ELF-1 (cell line): ENCODE measurements around the gene MKRN2.
"Not testable (repeated sequence)": the region's sequence is repeated elsewhere in the genome, so short reads cannot be mapped to it uniquely, and the experiment has no call there.

Experiments
- DNase-seq: peaks from one replicate; pipeline ENCODE4 v3.0.0-alpha.2; 2016; ENCODE audit warnings: low read depth, low spot score

The MKRN2 gene

DNA sequence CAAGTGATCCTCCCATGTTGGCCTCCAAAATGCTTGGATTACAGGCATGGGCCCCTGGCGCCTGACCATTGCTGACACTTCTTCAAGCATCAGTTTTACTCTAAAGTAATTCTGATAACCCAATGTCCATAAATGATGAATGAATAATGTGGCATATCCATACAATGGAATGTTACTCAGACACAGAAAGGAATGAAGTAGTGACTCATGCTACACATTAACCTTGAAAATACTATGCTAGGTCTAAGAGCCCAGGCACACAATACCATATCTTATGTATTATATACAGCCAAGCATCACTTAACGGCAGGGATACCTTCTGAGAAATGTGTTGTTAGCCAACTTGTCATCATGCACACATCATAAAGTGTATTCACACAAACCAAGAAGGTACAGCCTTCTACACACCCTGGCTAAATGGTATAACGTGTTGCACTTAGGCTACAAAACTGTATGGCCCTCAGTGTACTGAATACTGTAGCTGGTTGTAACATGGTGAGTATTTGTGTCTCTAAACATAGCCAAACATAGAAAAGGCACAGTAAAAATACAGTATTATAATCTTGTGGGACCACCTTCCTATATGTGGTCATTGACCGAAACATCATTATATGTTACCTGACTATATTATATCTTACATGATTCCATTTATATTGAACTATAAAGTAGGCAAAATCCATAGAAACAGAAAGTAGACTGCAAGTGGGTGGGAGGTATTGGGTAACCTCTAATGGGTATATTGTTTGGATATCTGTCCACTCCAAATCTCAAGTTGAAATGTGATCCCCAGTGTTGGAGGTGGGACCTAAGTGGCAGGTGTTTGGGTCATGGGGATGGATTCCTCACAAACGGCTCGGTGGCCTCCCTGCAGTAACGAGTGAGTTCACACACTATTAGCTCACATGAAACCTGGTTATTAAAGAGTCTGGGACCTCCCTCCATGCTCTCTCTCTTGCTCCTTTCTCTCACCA lies 31.4 kb downstream of the MKRN2 start:
- DNase-seq = no peak

DNA sequence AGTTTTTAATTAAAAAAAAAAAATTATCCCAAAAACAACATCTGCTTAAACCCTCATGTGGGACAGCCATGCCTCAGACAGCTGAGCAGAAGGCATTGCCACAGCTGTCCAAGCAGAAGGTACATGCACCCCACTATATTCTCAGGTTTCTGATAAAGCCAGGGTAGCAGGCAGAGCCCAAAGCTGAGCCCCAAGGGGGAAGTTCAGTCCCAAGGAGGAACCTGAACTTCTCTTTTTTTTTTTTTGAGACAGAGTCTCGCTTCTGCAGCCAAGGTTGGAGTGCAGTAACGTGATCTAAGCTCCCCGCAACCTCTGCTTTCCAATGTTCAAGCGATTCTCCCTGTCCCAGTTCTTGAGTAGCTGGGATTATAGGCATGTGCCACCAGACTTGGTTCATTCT lies 33.2 kb downstream of the MKRN2 start:
- DNase-seq = no peak

DNA sequence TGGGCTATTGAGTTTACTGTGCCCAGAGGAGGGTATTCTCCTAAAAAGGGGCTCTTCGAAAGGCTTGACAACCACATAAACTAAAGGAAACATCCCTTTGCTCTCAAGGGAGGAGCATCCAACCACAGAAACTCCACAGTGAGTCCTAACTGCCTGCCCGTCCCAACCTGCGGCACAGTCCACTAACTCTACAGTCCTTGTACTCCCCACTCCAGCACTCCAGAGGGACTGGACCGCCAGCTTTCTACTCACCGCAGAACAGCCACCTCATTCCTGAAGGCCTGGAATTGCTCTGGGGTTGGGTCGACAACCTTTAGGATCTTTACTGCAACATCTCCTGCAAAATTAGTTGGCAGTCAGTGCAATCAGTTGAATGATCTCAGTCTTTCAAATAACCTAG lies 34.6 kb downstream of the MKRN2 start:
- DNase-seq = no peak

DNA sequence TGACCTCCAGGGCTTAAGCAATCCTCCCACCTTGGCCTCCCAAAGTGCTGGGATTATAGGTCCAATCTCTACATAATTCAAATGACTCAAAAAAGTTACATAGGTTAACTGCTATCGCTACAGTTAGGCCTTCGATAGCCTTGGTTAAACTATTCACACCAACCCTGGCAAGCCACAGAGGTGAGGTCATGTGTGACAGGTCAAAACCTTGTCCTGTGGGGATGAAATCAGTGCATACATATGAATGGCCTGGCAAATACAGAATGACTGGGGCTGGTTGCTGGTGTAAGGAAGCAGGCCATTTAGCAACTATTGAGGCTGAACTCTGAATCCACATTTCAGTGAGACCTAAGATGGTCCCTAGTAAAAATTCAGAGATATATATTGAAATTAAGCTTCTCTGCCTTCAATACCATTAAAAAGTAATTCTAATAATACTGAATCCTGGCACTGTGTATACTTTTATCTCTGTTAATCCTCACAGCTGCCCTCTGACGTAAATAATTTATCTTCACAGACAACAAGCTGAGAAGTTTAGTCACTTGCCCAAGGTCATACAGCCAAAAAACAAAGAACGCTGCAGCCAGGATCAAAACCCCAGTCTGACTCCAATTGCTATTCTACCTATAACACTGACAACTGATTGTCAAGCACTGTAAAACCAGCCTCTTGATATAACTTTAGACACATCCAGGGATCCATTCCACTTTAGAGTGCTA lies 35.3 kb downstream of the MKRN2 start:
- no peak for DNase-seq

DNA sequence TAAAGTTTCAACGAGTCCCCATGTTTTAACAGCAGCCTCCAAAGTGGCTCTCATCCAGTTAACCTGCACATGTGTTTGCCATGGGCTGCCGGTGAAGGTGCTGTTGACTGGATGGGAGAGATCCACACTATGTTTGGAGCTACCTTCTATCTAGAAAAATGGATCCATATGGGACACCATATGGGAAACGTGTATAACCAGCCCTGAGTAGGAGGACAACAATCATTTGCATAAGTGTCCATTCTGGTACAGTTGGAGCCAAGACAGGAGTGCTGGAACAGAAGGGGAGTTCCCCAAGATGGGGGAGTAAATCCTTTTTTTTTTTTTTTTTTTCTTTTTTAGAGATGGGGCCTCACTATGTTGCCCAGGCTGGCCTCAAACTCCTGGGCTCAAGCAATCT lies 36.6 kb downstream of the MKRN2 start:
- DNase-seq = no peak

DNA sequence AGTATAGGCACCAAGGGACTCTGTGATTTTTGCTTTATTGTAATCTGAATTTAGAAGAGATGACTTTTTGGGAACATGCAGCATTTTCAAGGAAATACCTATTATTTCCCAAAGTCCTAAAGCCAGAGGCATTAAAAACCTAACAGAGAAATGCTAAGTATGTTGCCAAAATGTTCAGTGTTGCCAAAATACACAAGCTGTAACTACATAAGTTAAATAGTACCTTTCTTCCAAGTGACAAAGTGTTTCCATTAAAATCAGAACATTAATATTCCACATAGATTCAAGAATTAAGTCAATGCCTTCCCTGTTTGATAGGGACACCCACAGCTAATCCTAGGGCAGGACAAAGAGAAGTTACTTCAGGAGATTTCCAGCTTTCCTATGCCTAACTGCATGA lies 42.0 kb downstream of the MKRN2 start:
- DNase-seq = no peak

DNA sequence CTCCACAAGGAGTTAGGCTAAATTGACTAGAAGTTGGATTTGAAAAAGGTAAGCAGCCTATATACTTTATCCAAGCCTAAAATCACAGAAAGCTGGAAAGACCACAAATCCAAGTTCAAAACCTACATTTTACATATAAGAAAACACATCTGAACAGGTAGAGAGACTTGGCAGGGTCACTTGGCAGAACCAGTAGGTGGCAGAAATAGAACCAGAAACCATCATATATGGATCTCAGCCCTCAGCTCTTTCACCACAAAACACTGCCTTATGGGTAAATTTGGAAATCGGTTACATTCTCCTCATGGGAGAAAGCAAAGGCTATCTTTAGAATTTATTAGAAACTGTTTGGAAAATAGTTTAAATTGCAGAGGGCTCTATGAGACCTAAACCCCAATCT lies 44.2 kb downstream of the MKRN2 start:
- DNase-seq = no peak

DNA sequence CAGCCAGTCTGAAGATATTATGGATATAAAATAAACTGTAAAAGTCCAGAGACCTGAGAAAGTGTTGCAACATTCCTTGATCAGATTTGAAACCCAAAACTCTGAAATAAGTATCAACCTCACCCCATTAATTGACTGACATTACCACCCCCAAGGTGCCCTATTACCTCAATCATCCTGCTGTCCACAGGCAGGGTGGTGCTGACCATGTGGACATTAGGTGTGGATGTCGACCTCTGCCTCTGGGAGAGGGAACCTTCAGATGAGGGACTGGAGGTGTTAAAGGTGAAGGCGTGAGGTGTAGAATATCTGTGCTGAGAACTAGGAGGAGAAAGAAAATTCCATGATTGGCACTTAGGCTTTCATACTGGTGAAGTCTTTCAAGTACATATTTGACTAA lies 47.1 kb downstream of the MKRN2 start:
- DNase-seq = no peak

DNA sequence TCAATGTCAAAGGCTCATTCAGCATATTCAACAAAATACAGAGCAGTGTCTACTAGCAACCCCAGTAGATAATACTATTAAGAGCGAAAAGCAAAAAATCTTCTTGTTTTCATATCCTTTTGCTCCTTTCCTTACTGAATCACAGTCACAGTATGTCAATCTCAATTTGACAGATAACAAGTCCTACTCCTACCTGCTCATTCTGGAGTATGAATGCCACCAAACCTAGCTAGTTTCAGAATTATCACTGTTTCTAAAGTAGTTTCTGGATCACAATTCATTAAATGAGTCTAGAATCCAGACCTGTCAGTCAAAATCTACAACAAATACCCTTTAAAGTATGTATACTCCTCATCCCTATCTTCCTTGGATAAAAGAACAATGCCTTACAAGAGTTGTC lies 51.5 kb downstream of the MKRN2 start:
- DNase-seq = no peak

DNA sequence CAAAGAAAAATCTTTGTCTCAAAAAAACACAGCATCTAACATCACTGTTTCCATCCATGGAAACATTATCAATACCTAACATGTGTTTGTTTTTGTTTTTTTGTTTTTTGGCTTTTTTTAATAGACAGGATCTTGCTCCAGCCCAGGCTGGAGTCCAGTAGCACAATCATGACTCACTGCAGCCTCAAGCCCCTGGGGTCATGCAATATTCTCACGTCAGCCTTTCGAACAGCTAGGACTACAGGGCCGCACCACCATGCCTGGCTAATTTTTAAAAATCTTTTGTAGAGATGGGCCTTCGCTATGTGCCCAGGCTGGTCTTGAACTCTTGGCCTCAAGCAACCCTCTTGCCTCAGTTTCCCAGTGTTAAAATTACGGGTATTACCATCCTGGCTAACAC lies 54.2 kb downstream of the MKRN2 start:
- DNase-seq = no peak

DNA sequence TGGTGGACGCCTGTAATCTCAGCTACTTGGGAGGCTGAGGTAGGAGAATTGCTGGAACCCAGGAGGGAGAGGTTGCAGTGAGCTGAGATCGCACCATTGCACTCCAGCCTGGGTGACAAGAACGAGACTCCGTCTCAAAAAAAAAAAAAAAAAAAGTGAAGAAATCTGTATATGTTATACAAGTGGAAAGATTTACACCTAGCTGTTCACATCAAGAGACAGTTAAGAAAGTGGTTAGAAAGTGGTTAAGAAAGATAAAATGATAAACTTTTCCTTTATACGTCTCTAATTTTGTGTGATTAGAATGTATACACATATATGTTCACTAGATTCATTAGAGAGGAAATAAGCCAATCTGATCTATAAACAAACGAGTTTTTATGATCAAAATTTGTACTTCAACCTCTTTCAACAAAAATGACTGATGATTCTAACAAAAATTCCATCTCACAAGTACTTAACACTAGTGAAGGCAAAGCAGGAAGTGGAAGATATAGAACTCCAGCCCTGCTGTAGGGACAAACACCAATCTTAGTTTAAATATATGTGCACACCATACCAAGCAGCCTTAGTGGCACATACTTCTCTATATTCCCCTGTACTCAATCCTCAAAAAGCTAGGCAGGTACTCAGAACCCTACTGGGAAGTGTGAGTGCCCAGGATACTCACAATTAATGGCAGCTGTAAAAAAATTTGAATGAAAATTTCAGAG lies 55.8 kb downstream of the MKRN2 start:
- DNase-seq = no peak

DNA sequence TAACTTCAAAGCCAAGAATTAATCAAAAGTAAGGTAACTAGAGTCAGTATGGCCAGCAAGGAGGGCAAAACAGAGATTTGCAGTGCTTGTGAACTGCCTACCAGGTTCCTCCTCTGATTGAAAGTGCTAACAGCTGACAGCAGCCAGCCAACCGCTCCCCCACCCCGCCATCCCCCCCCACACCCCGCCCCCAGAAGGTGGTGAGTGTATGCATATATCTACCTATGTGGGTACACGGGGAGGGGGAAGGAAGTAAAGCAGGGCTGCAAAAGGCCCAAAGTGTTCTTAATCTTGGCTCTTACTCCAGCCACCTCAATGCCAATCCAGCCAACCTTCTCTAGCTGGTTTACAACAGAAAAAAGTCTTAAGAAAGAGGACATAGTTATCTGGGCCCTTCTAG lies 56.4 kb downstream of the MKRN2 start:
- no peak for DNase-seq

DNA sequence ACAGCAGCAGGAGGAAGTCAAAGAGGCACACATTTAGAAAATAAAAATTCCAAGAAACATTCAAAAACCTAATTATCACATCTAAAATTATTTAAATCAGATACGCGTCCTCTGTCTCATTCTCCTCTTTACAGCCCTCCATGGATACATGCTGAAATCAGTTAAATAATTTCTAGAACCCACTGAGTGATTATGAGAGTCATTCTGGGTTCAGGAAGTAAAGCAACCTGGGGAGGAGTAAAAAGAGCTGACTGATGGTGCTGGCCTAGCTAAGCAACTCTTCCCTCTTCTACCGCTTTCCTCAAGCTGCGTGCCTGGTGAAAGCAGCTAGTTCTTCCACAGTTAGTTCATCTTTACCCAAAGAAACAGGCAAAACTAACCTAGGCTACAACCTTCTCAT lies 58.4 kb downstream of the MKRN2 start:
- no peak for DNase-seq

DNA sequence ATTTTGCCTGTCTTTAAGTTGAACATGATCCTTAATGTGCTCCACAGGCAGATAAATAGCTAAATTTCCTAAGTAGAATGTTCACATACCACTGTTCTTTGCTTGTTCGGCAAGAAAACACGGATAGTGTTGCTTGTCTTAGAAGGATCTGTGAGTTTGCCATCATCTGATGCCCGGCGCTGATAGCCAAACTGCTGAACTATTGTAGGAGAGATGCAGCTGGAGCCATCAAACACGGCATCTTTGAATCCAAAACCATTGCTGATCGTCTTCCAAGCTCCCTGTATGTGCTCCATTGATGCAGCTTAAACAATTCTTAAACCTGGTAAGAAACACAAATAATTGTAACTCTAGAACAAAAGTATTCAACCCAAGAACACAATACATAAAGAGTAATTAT lies 61.5 kb downstream of the MKRN2 start:
- no peak for DNase-seq

DNA sequence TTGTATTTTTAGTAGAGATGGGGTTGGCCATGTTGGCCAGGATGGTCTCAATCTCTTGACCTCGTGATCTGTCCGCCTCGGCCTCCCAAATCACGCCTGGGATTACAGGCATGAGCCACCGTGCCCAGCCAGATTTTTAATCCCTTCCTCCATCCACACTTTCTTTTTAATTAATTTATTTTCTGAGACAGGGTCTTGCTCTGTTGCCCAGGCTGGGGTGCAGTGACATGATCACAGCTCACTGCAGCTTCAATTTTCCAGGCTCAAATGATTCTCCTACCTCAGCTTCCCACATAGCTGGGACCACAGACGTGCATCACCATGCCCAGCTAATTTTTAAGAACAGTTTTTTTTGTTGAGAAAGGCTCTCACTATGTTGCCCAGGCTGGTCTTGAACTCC lies 63.4 kb downstream of the MKRN2 start:
- DNase-seq = no peak

DNA sequence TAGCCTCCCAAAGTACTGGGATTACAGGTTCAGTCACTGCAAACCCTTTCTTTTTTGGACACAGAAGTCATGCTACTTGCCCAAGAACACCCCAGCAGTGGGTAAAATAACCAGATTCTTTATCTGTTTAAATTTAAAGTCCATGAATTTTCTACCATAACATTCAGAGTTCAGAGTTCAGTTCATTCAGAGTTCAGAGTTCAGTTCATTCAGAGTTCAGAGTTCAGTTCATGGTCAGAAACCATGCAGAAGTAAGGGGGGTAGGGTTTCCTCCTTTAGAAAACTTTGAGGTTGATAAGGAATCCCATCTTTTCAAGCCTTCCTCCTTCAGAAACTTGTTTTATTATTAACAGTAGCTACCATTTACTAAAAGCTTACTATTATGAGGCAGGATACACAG lies 63.8 kb downstream of the MKRN2 start:
- DNase-seq = no peak

DNA sequence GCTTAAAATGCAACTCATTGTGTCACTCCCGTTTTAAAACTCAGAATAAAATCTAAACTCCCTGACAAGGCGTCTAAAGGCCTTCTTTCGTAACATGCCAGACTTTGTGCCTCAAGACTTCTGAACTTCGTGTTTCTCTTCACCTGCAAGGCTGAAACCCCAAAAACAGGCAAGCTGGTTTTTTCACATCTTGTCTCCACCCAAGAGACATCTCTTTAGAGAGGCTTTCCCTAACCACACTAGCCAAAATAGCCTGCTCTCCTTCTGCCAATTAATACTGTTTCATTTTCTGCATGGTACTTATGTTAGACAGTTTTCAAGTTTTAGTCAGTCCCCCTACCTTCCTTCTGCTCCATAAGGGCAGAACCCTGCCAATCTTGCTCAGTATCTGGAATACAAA lies 65.4 kb downstream of the MKRN2 start:
- no peak for DNase-seq

DNA sequence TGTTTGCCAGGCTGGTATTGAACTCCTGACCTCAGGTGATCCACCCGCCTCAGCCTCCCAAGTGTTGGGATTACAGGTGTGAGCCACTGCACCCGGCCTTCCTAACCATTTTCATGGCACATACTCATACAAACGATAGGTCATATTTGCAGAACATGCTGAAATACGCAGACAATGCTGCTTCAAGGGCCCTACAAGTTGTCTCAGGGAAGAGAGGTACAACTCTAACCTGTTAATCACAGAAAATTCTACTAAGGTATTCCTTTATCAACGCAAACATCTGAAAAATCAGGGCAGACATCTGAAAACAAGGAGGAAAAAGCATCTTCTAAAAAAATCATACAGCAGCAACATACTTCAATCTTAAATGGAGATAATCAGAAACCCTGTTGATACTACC lies 67.2 kb downstream of the MKRN2 start:
- DNase-seq = no peak

DNA sequence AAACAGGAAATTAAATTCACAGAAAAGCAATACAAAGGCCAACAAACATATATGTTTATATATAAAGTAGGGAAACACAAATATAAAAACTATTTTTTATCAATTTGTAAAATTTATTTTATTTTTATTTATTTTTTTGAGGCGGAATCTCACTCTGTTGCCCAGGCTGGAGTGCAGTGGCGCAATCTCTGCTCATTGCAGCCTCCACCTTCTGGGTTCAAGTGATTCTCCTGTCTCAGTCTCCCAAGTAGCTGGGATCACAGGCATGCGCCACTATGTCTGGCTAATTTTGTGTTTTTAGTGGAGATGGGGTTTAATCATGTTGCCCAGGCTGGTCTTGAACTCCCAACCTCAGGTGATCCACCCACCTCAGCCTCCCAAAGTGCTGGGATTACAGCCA lies 68.1 kb downstream of the MKRN2 start:
- not testable (repeated sequence) for DNase-seq

DNA sequence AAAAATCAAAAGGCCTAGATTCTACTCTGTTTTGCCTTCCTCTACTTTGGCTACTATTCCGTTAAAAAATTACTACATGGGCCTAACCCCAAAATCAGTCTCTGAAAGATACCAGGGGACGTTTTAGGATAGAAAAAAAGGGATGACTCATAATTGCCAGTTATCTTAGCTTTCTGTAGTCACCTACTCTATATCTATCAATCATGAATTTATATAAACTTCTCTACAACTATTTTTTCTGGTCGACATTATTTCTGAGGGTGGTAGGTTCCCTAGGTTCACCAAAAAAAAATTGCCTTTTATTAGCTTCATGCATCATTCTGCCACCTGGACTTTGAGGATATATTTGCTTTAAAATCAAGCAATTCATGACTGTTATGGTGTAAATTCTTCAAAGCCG lies 70.5 kb downstream of the MKRN2 start:
- DNase-seq = no peak

DNA sequence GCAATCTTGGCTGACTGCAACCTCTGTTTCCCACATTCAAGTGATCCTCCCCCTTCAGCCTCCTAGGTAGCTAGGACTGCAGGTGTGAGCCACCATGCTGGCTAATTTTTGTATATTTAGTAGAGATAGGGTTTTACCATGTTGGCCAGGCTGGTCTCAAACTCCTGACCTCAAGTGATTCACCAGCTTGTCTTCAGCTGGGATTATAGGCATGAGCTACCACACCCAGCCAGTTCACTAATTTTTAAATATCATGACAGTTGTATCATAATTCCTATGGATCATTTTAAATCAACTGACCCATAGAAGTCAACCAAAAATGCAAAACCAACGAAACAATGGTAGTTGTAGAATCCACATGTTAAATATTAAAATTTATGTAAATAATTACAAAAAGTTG lies 71.9 kb downstream of the MKRN2 start:
- DNase-seq = no peak

DNA sequence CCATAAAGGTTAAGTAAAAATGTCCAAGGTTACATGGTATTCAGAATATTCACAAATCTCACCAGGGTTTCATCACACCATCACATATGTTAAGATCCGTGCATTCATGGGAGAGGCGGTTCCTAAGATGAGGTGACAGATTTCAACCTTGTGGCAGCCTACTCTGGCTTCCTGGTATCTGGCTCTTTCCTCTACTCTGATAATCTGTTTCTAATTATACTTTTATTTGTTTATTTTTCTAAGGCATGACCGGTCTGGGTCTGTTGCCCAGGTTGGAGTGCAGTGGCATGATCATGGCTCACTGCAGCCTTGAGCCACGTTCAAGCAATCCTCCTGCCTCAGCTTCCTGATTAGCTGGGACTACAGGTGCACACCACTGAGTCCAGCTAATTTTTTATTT lies 72.7 kb downstream of the MKRN2 start:
- no peak for DNase-seq

DNA sequence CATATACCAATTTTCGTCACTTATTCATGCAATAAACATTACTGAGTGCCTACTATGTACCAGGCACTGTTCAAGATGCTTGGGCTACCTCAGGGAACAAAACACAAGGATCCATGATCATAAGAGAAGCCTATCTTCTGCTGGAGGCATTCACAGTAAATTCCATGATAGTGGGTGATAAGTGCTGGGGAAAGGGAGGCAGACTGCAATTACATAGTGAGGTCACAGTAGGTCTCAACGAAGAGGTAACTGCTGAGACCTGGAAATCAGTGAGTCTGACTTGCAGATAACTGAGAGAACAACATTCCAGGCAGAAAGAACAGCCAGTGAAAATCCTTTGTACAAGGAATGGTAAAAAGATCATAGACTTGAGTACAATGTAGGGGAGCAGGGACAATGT lies 73.4 kb downstream of the MKRN2 start:
- DNase-seq = no peak
